HG03108 (cell line): Measurements from ENCODE around the gene GPR18.
A peak's percentile ranks its signal among the peaks of the same experiment; 100 is the strongest.

Source experiments
- ATAC-seq: cut with Tn5 transposase; IDR thresholded peaks from one replicate; pipeline ENCODE4 v1.9.1; 2021; ENCODE audit warnings: moderate library complexity; ENCODE audit not compliant: unreplicated experiment

Gene GPR18

GRCh38 chr13:99258210-99258860, at the start of gene GPR18:
TSS of gene GPR18 (minus strand) at chr13:99258379. CDS start at chr13:99255872, 2,507 bp downstream.
- peak; percentile 84 for ATAC-seq

GRCh38 chr13:99307648-99308339, 49.6 kb upstream of the GPR18 start:
- peak; percentile 35 for ATAC-seq

GRCh38 chr13:99307247-99307646, 49.1 kb upstream of the GPR18 start, which contains the start of gene GPR183:
TSS of gene GPR183 (minus strand) at chr13:99307399. CDS start at chr13:99296145, 11,254 bp downstream.
- peak; percentile 59 for ATAC-seq

GRCh38 chr13:99305566-99305965, 47.4 kb upstream of the GPR18 start:
- ATAC-seq, result no peak

GRCh38 chr13:99305158-99305557, 47.0 kb upstream of the GPR18 start:
- no peak for ATAC-seq

- no peak for ATAC-seq
Observed at GRCh38 chr13:99304541-99304940, 46.4 kb upstream of the GPR18 start.

GRCh38 chr13:99303863-99304521, 45.8 kb upstream of the GPR18 start:
- no peak for ATAC-seq

GRCh38 chr13:99302637-99303505, 44.7 kb upstream of the GPR18 start:
- no peak for ATAC-seq

GRCh38 chr13:99301913-99302636, 43.9 kb upstream of the GPR18 start:
- ATAC-seq, result no peak

- no peak for ATAC-seq
Observed at GRCh38 chr13:99301056-99301838, 43.1 kb upstream of the GPR18 start.

GRCh38 chr13:99299920-99300341, 41.8 kb upstream of the GPR18 start:
- no peak for ATAC-seq

GRCh38 chr13:99299256-99299919, 41.2 kb upstream of the GPR18 start:
- no peak for ATAC-seq

- no peak for ATAC-seq
Observed at GRCh38 chr13:99298056-99298455, 39.9 kb upstream of the GPR18 start.

GRCh38 chr13:99297331-99297730, 39.2 kb upstream of the GPR18 start:
- ATAC-seq, result no peak

GRCh38 chr13:99296398-99296797, 38.2 kb upstream of the GPR18 start:
- ATAC-seq, result peak; percentile 36

GRCh38 chr13:99295488-99296252, 37.5 kb upstream of the GPR18 start:
- no peak for ATAC-seq

GRCh38 chr13:99294958-99295357, 36.8 kb upstream of the GPR18 start:
- ATAC-seq, result no peak

GRCh38 chr13:99294198-99294597, 36.0 kb upstream of the GPR18 start:
- no peak for ATAC-seq
